ENCODE results near the gene CAMTA1. TPM values are rescaled to one million over a fixed set of nuclear protein-coding genes. Genes with fewer than 3 reads are reported as not detected.
"Not testable (repeated sequence)": the region's sequence is repeated elsewhere in the genome, so short reads cannot be mapped to it uniquely, and the experiment has no call there.

Gene CAMTA1
- total and polyA plus RNA-seq, 9 of the 15 experiments (the other 6 are each of a cell fraction or from before 2014, with no cell fraction given), result 43.9 to 161 (median 65.9) TPM

- TF ChIP-seq REST (IDR thresholded peaks at IDR 0.05; ENCODE audit: borderline replicate concordance) (no peak), REST (CRISPR knock-in tag; IDR thresholded peaks at IDR 0.05; ENCODE audit: low read depth) (no peak), ZNF143 (CRISPR knock-in tag; IDR thresholded peaks at IDR 0.05) (no peak), SRSF9 (IDR thresholded peaks at IDR 0.05; ENCODE audit: borderline replicate concordance, low read depth, low read length) (no peak), E2F1 (CRISPR knock-in tag; IDR thresholded peaks at IDR 0.05) (no peak)
Observed at GRCh38 chr1:7159116-7159781, 374.0 kb downstream of the CAMTA1 start (continued).

GRCh38 chr1:7168554-7168953 lies 383.3 kb downstream of the CAMTA1 start:
- POLR2A ChIA-PET, result interaction anchor here (0.5 kb wide), 1 partner anchor 197 kb away, joined by 3 read pairs; no protein-coding TSS in a partner anchor
- intact Hi-C loops (cut with micrococcal nuclease); H3K79me2 ChIP-seq (ENCODE audit: control insufficient read depth, insufficient read depth, low read length); BruUV-seq (replicated peaks); H3K27ac ChIP-seq (ENCODE audit: extremely low read depth, low read depth, low read length); H3K4me1 ChIP-seq (replicated peaks in 1 of 2; ENCODE audit: control insufficient read depth in 2 of 2, insufficient read depth in 2 of 2, low read length in 2 of 2); H2AFZ ChIP-seq (ENCODE audit: low read depth, low read length); ATAC-seq; FAIRE-seq; H3K36me3 ChIP-seq (ENCODE audit: control insufficient read depth, insufficient read depth, low read length); CTCF ChIA-PET (ENCODE audit: low intra/inter-chr PET ratio); DNase-seq (ENCODE audit: extremely low read depth in 1 of 4, low spot score in 3 of 4); H3K9me1 ChIP-seq (ENCODE audit: control insufficient read depth, insufficient read depth, low read length); H3K4me2 ChIP-seq (ENCODE audit: insufficient read depth, low read length); H3K9me3 ChIP-seq (replicated peaks; ENCODE audit: control insufficient read depth, insufficient read depth, low read depth, low read length); H3K4me3 ChIP-seq; H3K9ac ChIP-seq (ENCODE audit: insufficient read depth in 1 of 2, low read depth in 2 of 2, low read length in 2 of 2); in situ Hi-C loops (cut with MboI); H4K20me1 ChIP-seq (replicated peaks; ENCODE audit: control insufficient read depth, insufficient read depth, low read length): not testable (repeated sequence)
- WGBS (ENCODE audit: insufficient coverage, low coverage, missing lambda C conversion rate), result 3% methylated on average over 2 of the region's 2 CpGs
- peaks cover 0 to 19% of the 10 kb centered on the region in 2 experiments; a peak in 3 of 5 replicates for H3K27me3 ChIP-seq (ENCODE audit: control insufficient read depth in 2 of 2, insufficient read depth in 2 of 2, low read length in 2 of 2)
